GM21423 (cell line): ENCODE measurements around the gene STAT4.

Experiments
- ATAC-seq: cut with Tn5 transposase; IDR thresholded peaks from one replicate; pipeline ENCODE4 v1.9.1; 2021; ENCODE audit warnings: mild to moderate bottlenecking, moderate library complexity; ENCODE audit not compliant: unreplicated experiment

The STAT4 gene

GRCh38 chr2:191050640-191050987 is 100.2 kb downstream of the STAT4 start:
- no peak for ATAC-seq

- ATAC-seq: peak; percentile 79
Observed at GRCh38 chr2:191049728-191050639, 100.8 kb downstream of the STAT4 start.

GRCh38 chr2:191048073-191048472 is 102.7 kb downstream of the STAT4 start:
- ATAC-seq: no peak

GRCh38 chr2:191045141-191045540 is 105.7 kb downstream of the STAT4 start:
- no peak for ATAC-seq

- ATAC-seq: no peak
Observed at GRCh38 chr2:191043438-191043837, 107.4 kb downstream of the STAT4 start.

GRCh38 chr2:191041418-191042161 is 109.2 kb downstream of the STAT4 start:
- no peak for ATAC-seq

GRCh38 chr2:191039616-191040015 is 111.2 kb downstream of the STAT4 start:
- ATAC-seq: no peak

GRCh38 chr2:191038741-191039140 is 112.1 kb downstream of the STAT4 start:
- ATAC-seq: no peak

GRCh38 chr2:191038241-191038725 is 112.5 kb downstream of the STAT4 start:
- ATAC-seq: no peak

- no peak for ATAC-seq
Observed at GRCh38 chr2:191037351-191037750, 113.4 kb downstream of the STAT4 start.

GRCh38 chr2:191036363-191036762 is 114.4 kb downstream of the STAT4 start:
- ATAC-seq: no peak

GRCh38 chr2:191032588-191033429 is 118.0 kb downstream of the STAT4 start:
- no peak for ATAC-seq

GRCh38 chr2:191031256-191031655 is 119.5 kb downstream of the STAT4 start:
- no peak for ATAC-seq

- peak; percentile 91 for ATAC-seq
Observed at GRCh38 chr2:191030521-191031154, 120.2 kb downstream of the STAT4 start.

- ATAC-seq: no peak
Observed at GRCh38 chr2:191029280-191029950, 121.4 kb downstream of the STAT4 start.

- no peak for ATAC-seq
Observed at GRCh38 chr2:191026377-191026776, 124.4 kb downstream of the STAT4 start.

- no peak for ATAC-seq
Observed at GRCh38 chr2:191025135-191025534, 125.7 kb downstream of the STAT4 start.

- no peak for ATAC-seq
Observed at GRCh38 chr2:191023235-191023679, 127.5 kb downstream of the STAT4 start.

- ATAC-seq: peak; percentile 6
Observed at GRCh38 chr2:191020742-191021381, 129.9 kb downstream of the STAT4 start.
